GM19193 (cell line): ENCODE measurements around the gene TRIM52.

Experiments
- POLR2A ChIP-seq: IDR thresholded peaks from 4 replicates; pipeline ENCODE4 v1.6.1; 2011; ENCODE audit not compliant: insufficient read depth, insufficient read length; ENCODE audit errors: extremely low read depth

Gene TRIM52

DNA sequence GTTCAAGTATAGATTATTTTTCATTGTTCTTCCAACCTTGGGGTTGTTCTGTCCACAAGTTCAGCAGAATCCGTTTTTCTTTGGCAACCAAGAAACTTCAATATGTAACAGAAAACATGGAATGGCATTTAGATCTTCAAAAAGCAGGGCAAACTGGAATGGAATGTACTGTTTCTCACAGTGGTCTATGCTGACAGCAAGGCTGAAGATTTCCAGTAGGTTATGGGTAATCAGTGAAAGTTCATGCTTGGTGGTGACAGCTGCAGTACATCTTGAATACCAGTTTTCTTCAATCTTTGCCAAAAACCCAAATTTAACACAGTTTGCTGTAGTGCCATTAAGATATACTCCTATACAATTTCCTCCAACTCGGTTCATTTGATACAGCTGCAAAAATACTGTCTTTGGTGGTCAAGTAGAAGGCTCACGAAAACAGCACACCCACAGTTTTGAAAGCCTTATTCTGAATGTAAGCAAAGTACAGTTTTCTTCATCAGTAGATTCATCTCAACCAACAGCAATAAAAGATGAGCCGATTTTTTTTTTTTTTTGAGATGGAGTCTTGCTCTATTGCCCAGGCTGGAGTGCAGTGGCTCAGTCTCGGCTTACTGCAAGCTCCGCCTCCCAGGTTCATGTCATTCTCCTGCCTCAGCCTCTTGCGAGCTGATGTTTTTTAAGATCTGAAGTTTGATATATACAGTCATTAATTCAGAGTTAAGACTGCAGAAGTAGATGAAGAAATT is 4.9 kb downstream of the TRIM52 start:
- TF ChIP-seq POLR2A: no peak

DNA sequence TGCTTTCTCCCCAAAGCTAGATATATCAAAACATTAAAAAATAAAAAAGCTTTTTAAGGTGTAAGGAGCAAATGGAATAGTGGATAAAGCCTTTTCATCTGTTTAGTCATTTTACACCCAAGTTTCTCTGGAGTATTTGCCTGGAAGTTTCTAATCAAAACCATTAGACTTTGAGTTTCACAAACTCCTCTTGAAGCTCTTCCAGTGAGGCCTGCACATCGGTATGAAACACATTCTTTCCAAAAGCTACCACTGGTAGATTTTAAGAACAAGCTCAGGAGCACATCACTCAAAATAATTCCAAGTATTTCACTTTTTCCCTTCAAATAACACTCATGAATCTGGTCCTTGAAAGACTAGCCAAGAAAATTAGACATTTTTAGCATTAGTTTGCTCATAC is 5.7 kb downstream of the TRIM52 start:
- no peak for TF ChIP-seq POLR2A

DNA sequence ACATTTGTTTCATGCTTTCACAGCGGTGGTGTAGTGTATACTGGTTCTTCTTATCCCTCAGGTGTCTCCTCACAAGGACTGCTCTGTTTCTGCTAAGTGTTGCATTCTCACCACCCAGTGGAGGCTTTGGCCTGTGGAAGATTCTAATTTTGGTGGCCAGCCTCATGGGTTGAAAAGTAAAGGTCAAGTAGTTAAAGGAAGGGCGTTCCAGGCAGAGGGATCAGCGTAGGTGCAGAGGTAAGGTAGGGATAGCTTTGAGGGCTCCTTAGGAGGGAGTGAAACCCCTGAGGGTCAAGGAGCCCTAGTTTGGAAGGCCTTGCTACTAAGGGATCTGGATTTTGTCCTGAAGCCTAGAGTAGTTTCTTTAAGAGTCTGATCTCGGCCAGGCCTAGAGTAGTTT is 12.7 kb downstream of the TRIM52 start:
- no peak for TF ChIP-seq POLR2A

GRCh38 chr5:181246276-181247049 is 14.5 kb downstream of the TRIM52 start:
- TF ChIP-seq POLR2A: peak; percentile 64

DNA sequence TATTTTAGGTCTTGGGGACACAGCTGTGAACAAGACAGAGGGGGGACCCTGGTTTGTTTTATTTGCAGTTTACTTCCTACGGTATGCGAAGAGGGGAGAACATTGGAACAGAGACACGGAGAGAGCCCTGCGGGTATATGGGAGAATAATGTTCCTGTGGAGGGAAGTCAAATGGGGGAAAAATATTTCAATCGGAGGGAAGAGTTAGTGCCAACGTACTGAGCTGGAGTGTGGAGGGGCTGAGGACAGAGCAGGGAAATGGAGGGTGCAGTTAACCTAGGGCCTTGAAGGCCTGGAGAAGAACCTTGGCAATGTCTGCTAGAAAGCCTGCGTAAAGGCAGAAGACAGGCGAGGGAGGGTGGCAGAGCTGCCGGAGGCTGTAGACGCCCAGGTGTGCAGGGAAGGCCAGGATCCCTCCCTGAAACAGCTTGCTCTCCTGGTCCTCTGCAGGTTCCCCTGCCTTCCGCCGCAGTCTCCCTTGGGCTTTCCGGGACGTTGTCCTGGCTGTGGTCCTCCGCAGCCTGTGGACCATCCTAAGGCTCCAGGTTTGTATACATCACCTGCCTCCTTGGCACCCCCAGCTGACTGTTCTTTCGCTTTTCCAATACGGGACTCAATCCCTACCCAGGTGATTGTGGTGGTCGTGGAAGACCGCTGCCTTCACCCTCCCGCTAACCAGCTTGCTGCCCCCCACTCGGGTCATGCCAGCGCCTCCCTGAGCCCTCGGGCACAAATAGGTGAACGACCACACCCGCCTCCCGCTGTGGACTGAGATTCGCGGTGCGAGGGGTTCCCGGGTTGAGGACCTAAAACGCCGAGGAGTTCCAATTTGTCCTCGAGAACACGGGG is 15.3 kb downstream of the TRIM52 start:
- TF ChIP-seq POLR2A: no peak

DNA sequence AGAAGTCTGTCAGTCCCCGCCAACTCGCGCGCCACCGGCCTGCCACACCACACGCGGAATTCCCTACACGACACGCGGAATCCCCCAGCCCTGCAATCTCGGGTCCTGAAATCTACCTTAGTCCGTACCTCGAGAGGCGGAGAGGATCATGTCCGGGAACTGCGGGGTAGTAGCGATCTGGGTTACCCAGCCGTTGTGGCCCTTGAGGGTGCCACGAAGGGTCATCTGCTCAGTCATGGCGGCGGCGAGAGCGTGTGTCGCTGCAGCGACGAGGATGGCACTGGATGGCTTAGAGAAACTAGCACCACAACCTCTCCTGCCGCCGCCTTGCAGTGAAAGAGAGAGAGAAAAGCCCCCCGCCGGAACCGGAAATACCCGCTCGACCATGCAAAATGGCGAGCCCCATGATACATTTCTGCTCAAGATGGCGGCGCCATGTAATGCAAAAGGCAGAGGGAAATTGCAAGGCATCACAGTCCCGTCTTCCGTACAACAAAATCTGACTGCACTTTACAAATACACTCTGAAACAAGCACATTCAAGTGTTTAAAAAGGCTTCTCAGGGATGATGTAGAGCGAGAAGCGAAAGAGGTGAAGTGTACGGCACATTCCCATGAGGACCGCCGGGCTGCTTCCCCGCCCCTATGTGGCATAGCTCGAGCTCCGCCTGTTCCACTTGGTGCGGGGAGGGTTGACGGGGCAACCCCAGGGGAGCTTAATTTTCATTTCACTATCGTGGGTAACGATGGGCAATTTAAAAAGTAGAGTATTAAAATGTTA is 17.2 kb downstream of the TRIM52 start, which contains the start of gene RACK1:
Gene RACK1 (minus strand): TSS at position 343 of the 780 bp plus-strand sequence. CDS start 106 bp downstream, at position 237.
- peak; percentile 98 for TF ChIP-seq POLR2A

GRCh38 chr5:181243018-181243563 is 17.9 kb downstream of the TRIM52 start:
- no peak for TF ChIP-seq POLR2A

DNA sequence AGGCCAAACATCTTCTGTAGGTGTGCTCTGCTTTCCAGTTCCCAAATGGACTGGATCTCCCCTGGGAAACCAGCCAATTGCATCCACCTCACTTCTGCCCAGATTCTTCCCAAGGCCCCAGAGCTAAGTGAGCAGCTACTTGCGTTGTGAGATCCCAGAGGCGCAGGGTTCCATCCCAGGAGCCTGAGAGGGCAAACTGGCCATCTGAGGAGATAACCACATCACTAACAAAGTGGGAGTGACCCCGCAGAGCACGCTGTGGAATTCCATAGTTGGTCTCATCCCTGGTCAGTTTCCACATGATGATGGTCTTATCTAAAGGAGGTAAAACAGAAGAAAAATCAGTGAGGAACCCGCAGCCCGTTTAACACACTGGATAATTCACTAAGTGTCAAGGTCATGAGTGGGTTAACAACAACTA is 18.9 kb downstream of the TRIM52 start:
- TF ChIP-seq POLR2A: no peak

DNA sequence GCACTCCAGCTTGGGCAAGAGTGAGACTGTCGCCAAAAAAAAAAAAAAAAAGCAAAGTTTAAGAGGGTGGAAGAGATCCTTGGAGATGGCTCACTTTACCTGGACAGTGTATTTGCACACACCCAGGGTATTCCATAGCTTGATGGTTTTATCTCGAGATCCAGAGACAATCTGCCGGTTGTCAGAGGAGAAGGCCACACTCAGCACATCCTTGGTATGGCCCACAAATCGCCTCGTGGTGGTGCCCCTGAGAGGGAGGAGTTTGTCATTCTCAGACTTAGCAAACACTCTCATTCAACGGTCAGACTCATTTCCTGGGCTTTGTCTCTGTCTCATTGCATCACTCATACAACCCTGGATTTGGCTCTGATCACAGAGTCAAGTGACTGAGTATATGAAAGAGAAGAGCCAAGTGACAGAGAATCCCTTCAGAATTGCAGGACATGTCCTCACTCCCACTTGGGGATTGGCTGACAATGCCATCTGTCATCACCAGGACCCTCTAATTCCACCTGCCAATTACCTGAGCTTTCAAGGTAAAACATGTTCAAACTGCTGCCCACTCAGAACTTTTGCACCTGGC is 19.5 kb downstream of the TRIM52 start:
- no peak for TF ChIP-seq POLR2A

DNA sequence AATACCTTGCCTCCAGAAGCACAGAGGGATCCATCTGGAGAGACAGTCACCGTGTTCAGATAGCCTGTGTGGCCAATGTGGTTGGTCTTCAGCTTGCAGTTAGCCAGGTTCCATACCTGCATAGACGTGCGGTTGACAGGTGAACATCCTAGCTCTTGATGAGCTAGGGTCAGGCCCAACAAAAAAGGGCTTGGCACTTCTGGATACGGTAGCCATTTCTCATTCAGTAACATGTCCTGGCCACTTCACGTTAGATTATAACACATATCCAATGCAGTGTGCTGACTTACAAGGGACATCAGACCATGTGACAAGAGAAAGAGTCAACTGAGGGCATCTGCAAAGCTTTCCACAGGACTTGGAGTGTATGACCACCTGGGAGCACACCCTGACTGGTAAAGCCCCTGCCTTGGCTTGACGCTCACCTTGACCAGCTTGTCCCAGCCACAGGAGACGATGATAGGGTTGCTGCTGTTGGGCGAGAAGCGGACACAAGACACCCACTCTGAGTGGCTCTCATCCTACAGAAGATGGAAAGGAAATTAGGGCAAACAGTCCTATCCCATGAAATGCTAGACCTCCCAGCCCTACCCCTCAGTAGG is 21.8 kb downstream of the TRIM52 start:
- TF ChIP-seq POLR2A: no peak

DNA sequence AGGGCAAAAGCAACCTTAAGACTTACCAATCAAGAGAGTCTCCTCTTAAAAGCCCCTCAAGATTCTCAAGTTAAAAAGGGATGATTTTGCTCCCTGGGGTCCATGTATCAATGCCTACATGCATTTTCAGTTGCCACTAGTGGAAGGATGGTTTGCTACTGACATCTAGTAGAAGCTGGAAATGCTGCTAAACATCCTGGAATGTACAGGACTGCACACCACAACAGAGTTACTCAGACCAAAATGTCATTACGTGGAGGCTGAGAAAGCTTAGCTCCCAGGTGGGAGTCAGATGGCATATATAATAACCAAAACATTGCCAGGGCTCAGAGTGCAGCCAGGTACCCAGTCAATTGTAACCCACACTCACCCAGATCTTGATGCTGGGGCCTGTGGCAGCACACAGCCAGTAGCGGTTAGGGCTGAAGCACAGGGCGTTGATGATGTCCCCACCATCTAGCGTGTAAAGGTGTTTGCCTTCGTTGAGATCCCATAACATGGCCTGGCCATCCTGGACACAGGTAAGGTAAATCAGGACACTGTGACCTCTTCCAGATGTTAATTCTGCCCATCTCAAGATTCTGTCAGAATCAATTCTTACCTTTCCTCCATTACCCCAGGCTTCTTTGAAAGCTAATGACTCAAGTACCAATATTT is 23.1 kb downstream of the TRIM52 start:
- peak; percentile 11 for TF ChIP-seq POLR2A

- no peak for TF ChIP-seq POLR2A
Measured at GRCh38 chr5:181236954-181237641, 23.8 kb downstream of the TRIM52 start.

DNA sequence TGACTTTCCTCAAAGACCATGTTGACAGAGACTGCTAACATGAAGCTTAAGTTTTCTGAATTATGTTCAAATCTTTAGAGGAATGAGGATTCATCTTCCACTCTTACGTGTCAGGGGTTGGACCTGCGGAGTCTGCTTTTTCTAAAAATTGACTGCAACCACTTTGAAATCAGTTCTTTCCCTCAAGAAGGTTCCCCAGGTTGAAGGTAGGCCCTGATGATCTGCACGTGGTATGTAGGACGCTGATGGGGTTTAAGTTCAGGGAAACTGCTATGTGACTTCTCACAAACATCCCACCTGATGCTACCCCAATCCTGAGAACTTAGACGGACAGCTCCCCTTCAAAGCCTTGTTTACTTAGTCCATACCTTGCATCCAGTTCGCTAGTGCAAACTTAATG is 24.5 kb downstream of the TRIM52 start:
- no peak for TF ChIP-seq POLR2A
